Activated CD4-positive, alpha-beta T cell treated with anti-CD3 and anti-CD28 coated beads, Interleukin-2, amount 10 ng/mL, durations not matched to agents 24 days and 14 days (primary cell): ENCODE measurements around the gene MAP3K5. TPM values are rescaled to one million over a fixed set of nuclear protein-coding genes. Genes with fewer than 3 reads are reported as not detected.

ENCODE experiments used
- DNase-seq: peaks from one replicate; pipeline ENCODE4 v3.0.0; 2022
- H3K27ac Mint-ChIP-seq: one replicate; pipeline ENCODE4 v1.8.0; 2022; ENCODE audit warnings: mild to moderate bottlenecking, mixed read lengths
- H3K27me3 Mint-ChIP-seq: one replicate; pipeline ENCODE4 v1.8.0; 2022; ENCODE audit warnings: mixed read lengths
- H3K36me3 Mint-ChIP-seq: one replicate; pipeline ENCODE4 v1.8.0; 2022; ENCODE audit warnings: low read depth, mild to moderate bottlenecking, mixed read lengths
- H3K4me1 Mint-ChIP-seq: one replicate; pipeline ENCODE4 v1.8.0; 2021; ENCODE audit warnings: mixed read lengths
- H3K4me3 Mint-ChIP-seq: one replicate; pipeline ENCODE4 v1.8.0; 2022; ENCODE audit warnings: mild to moderate bottlenecking, moderate library complexity, mixed read lengths
- H3K9me3 Mint-ChIP-seq: one replicate; pipeline ENCODE4 v1.8.0; 2021; ENCODE audit warnings: mixed read lengths
- intact Hi-C: fragments of 100-400 bp; cut with micrococcal nuclease; formaldehyde crosslinking; loops from one replicate; pipeline ENCODE4 v1.15.1; 2023
- total RNA-seq: library from RNA; stranded (reverse); gene quantifications from 2 replicates; pipeline ENCODE4 v1.2.3, GENCODE V29; 2022

The MAP3K5 gene
- total RNA-seq, 1 donor from 2014 or later: 8.7 TPM

- Mint-ChIP-seq H3K4me1 (peaks cover 45% of the 10 kb centered on the region), H3K4me3 (no peak overlapping the region), H3K36me3 (peaks cover 18% of the 10 kb centered on the region), H3K27ac (no peak overlapping the region), H3K9me3 (peaks cover 2% of the 10 kb centered on the region), H3K27me3 (no peaks in the 10 kb centered on the region)
- intact Hi-C loops: no loop called here
- no peak for DNase-seq
These were observed 50.2 kb downstream of the MAP3K5 start for GRCh38 chr6:136742125-136742524.

- Mint-ChIP-seq H3K27ac (no peak overlapping the region), H3K4me1 (peaks cover 42% of the 10 kb centered on the region)
These were observed 52.0 kb downstream of the MAP3K5 start for GRCh38 chr6:136740050-136740974.

GRCh38 chr6:136739501-136739900 is 52.8 kb downstream of the MAP3K5 start:
- Mint-ChIP-seq H3K27ac (no peak overlapping the region), H3K9me3 (no peaks in the 10 kb centered on the region), H3K36me3 (peaks cover 16% of the 10 kb centered on the region), H3K4me1 (peaks cover 44% of the 10 kb centered on the region), H3K27me3 (no peaks in the 10 kb centered on the region), H3K4me3 (no peak overlapping the region)
- intact Hi-C loops: no loop called here
- peak; percentile 42 for DNase-seq

More at GRCh38 chr6:136740050-136740974, 52.0 kb downstream of the MAP3K5 start:
- no peak for DNase-seq
- intact Hi-C loops: no loop called here
- Mint-ChIP-seq H3K36me3 (peaks cover 16% of the 10 kb centered on the region), H3K27me3 (no peaks in the 10 kb centered on the region), H3K9me3 (no peaks in the 10 kb centered on the region), H3K4me3 (no peak overlapping the region)

- intact Hi-C loops: no loop called here
- H3K4me3 Mint-ChIP-seq: no peak overlapping the region
- DNase-seq: no peak
- peaks cover 42% of the 10 kb centered on the region for H3K4me1 Mint-ChIP-seq
- peaks cover 16% of the 10 kb centered on the region for H3K36me3 Mint-ChIP-seq
- H3K9me3 Mint-ChIP-seq: no peaks in the 10 kb centered on the region
- no peak overlapping the region for H3K27ac Mint-ChIP-seq
- H3K27me3 Mint-ChIP-seq: no peaks in the 10 kb centered on the region
These were observed 53.2 kb downstream of the MAP3K5 start for GRCh38 chr6:136739071-136739470.

GRCh38 chr6:136738692-136739057 is 53.6 kb downstream of the MAP3K5 start:
- Mint-ChIP-seq H3K27me3 (no peaks in the 10 kb centered on the region), H3K27ac (no peak overlapping the region), H3K4me3 (no peak overlapping the region), H3K9me3 (no peaks in the 10 kb centered on the region), H3K4me1 (peaks cover 38% of the 10 kb centered on the region), H3K36me3 (peaks cover 14% of the 10 kb centered on the region)
- intact Hi-C loops: no loop called here
- DNase-seq: peak; percentile 51

- no peaks in the 10 kb centered on the region for H3K9me3 Mint-ChIP-seq
- DNase-seq: peak; percentile 38
- peaks cover 36% of the 10 kb centered on the region for H3K4me1 Mint-ChIP-seq
- no peaks in the 10 kb centered on the region for H3K27me3 Mint-ChIP-seq
- intact Hi-C loops: no loop called here
- no peak overlapping the region for H3K27ac Mint-ChIP-seq
- H3K4me3 Mint-ChIP-seq: no peak overlapping the region
- peaks cover 13% of the 10 kb centered on the region for H3K36me3 Mint-ChIP-seq
These were observed 54.2 kb downstream of the MAP3K5 start for GRCh38 chr6:136737871-136738691.

- DNase-seq: no peak
- no peak overlapping the region for H3K4me3 Mint-ChIP-seq
- intact Hi-C loops: no loop called here
- H3K27me3 Mint-ChIP-seq: no peaks in the 10 kb centered on the region
- H3K27ac Mint-ChIP-seq: no peak overlapping the region
- H3K4me1 Mint-ChIP-seq: peaks cover 33% of the 10 kb centered on the region
- no peaks in the 10 kb centered on the region for H3K9me3 Mint-ChIP-seq
- H3K36me3 Mint-ChIP-seq: peaks cover 10% of the 10 kb centered on the region
These were observed 54.9 kb downstream of the MAP3K5 start for GRCh38 chr6:136737374-136737844.

- Mint-ChIP-seq H3K27me3 (no peaks in the 10 kb centered on the region), H3K9me3 (no peaks in the 10 kb centered on the region), H3K4me1 (peaks cover 36% of the 10 kb centered on the region), H3K36me3 (peaks cover 10% of the 10 kb centered on the region), H3K4me3 (no peak overlapping the region), H3K27ac (no peak overlapping the region)
- intact Hi-C loops: no loop called here
- DNase-seq: no peak
These were observed 55.9 kb downstream of the MAP3K5 start for GRCh38 chr6:136736281-136736960.

GRCh38 chr6:136734977-136735376 is 57.3 kb downstream of the MAP3K5 start:
- Mint-ChIP-seq H3K4me3 (no peak overlapping the region), H3K27ac (no peak overlapping the region), H3K4me1 (peaks cover 41% of the 10 kb centered on the region), H3K27me3 (no peaks in the 10 kb centered on the region), H3K9me3 (no peaks in the 10 kb centered on the region), H3K36me3 (peaks cover 8% of the 10 kb centered on the region)
- DNase-seq: no peak
- intact Hi-C loops: no loop called here

GRCh38 chr6:136732889-136733288 is 59.4 kb downstream of the MAP3K5 start:
- H3K4me3 Mint-ChIP-seq: no peak overlapping the region
- no peak overlapping the region for H3K27ac Mint-ChIP-seq
- intact Hi-C loops: no loop called here
- H3K4me1 Mint-ChIP-seq: peaks cover 28% of the 10 kb centered on the region
- peak; percentile 24 for DNase-seq
- H3K9me3 Mint-ChIP-seq: peaks cover 6% of the 10 kb centered on the region
- H3K36me3 Mint-ChIP-seq: peaks cover 7% of the 10 kb centered on the region
- H3K27me3 Mint-ChIP-seq: no peaks in the 10 kb centered on the region

- intact Hi-C loops: loop anchor here (2.0 kb wide), 1 partner anchor 21 kb away; no protein-coding TSS in a partner anchor
- Mint-ChIP-seq H3K27ac (no peak overlapping the region), H3K36me3 (peaks cover 13% of the 10 kb centered on the region), H3K9me3 (peaks cover 6% of the 10 kb centered on the region), H3K4me1 (peaks cover 27% of the 10 kb centered on the region), H3K27me3 (no peaks in the 10 kb centered on the region), H3K4me3 (no peak overlapping the region)
- DNase-seq: no peak
These were observed 62.4 kb downstream of the MAP3K5 start for GRCh38 chr6:136729832-136730231.

- Mint-ChIP-seq H3K4me3 (no peak overlapping the region), H3K27me3 (no peaks in the 10 kb centered on the region), H3K36me3 (peaks cover 14% of the 10 kb centered on the region), H3K4me1 (peaks cover 29% of the 10 kb centered on the region), H3K27ac (no peak overlapping the region), H3K9me3 (peaks cover 6% of the 10 kb centered on the region)
- DNase-seq: peak; percentile 26
- intact Hi-C loops: no loop called here
These were observed 63.2 kb downstream of the MAP3K5 start for GRCh38 chr6:136728976-136729515.
